Activated T-cell treated with anti-CD3 and anti-CD28 coated beads, Interleukin-2, amount 50 U/mL, for 24 hours (primary cell): ENCODE data around the gene FBXW8.

Experiments used
- DNase-seq: peaks from one replicate; pipeline ENCODE4 v3.0.0-alpha.2; 2020
- H3K27ac Mint-ChIP-seq: 2 replicates; pipeline ENCODE4 v1.8.0; 2020; ENCODE audit warnings: mild to moderate bottlenecking, mixed read lengths
- H3K27me3 Mint-ChIP-seq: 2 replicates; pipeline ENCODE4 v1.8.0; 2020; ENCODE audit warnings: mixed read lengths
- H3K36me3 Mint-ChIP-seq: 2 replicates; pipeline ENCODE4 v1.8.0; 2020; ENCODE audit warnings: low read depth, mixed read lengths
- H3K4me1 Mint-ChIP-seq: 2 replicates; pipeline ENCODE4 v1.8.0; 2020; ENCODE audit warnings: low read depth, mixed read lengths
- H3K4me3 Mint-ChIP-seq: 2 replicates; pipeline ENCODE4 v1.8.0; 2020; ENCODE audit warnings: mild to moderate bottlenecking, moderate library complexity, mixed read lengths
- H3K9me3 Mint-ChIP-seq: 2 replicates; pipeline ENCODE4 v1.8.0; 2020; ENCODE audit warnings: mixed read lengths

Gene FBXW8

DNA sequence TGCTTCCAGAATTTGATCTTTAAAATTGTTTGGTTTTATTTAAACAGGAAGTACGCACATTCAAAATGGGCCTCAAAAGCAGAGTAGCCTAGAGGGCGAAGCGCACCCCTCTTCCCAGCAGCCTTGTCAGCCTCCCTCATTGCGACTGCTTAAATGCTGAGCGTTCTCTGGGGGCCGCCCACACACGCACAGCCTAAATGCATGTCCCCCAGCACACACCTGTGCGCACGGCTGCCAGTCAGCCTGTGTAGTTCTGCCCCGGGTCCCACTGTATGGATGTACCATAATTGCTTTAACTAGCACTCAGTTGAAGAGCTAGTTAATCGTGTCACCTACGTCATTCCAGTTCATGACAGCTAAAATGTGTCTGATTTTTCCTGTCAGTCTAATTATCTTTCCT, 109.1 kb downstream of the FBXW8 start:
- H3K27me3 Mint-ChIP-seq: no peaks in the 10 kb centered on the region
- H3K4me1 Mint-ChIP-seq: no peaks in the 10 kb centered on the region
- H3K9me3 Mint-ChIP-seq: no peaks in the 10 kb centered on the region
- H3K4me3 Mint-ChIP-seq: no peak overlapping the region
- DNase-seq: no peak
- no peak overlapping the region for H3K27ac Mint-ChIP-seq
- peaks cover 61% of the 10 kb centered on the region for H3K36me3 Mint-ChIP-seq

DNA sequence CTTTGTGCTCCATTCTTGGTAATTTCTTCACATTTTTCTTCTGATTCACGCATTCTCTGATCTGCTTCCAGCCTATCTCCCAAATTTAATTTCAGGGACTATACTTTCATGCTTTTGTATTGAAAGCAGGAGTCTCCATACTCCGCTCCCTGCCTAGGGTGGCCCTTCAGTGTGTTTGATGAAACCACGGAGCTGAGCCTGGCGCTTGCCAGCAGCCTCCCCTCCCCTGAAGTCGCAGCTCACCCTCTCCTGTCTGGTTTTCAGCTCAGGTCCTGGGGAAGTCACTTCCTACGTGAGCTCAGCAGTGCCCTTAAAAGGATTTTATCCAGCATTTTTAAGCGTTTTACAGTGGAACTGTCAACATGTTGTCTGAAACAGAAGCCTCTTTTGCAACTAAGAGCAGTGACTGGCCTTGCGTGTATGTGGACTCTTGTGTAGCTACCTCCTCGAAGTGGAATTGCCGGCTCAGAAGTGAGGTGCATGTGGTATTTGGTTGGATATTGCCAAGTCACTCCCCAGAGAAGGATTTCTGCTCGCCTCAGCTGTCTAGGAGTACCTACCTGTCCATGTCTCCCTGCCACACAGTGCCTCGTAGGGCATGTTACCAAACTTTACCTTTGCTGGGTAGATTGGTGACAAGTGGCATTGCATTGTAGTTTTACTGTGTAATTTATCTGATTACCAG, 109.9 kb downstream of the FBXW8 start:
- H3K27ac Mint-ChIP-seq: no peak overlapping the region
- DNase-seq: no peak
- no peaks in the 10 kb centered on the region for H3K27me3 Mint-ChIP-seq
- no peaks in the 10 kb centered on the region for H3K9me3 Mint-ChIP-seq
- peaks cover 61% of the 10 kb centered on the region for H3K36me3 Mint-ChIP-seq
- no peak overlapping the region for H3K4me3 Mint-ChIP-seq
- H3K4me1 Mint-ChIP-seq: peaks cover 2% of the 10 kb centered on the region

DNA sequence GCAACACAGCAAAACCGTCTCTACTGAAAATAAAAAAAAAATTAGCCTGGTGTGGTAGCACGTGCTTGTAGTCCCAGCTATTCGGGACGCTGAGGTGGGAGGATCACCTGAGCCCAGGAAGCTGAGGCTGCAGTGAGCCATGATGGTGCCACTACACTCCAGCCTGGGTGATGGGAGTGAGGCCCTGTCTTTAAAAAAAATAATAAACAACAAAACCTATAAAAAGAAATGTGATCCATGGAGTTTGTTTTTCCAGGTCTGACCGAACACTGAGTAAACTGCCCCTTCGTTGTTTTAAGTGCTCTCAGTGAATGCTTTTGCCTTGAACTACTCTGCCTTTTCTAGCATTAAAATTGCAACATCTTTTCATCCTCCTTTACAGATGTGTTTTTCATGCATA, 111.7 kb downstream of the FBXW8 start:
- Mint-ChIP-seq H3K27me3 (no peaks in the 10 kb centered on the region), H3K4me1 (peaks cover 4% of the 10 kb centered on the region), H3K9me3 (no peaks in the 10 kb centered on the region), H3K36me3 (peaks cover 62% of the 10 kb centered on the region), H3K4me3 (no peak overlapping the region), H3K27ac (peak overlapping the region; percentile 37)
- DNase-seq: no peak

DNA sequence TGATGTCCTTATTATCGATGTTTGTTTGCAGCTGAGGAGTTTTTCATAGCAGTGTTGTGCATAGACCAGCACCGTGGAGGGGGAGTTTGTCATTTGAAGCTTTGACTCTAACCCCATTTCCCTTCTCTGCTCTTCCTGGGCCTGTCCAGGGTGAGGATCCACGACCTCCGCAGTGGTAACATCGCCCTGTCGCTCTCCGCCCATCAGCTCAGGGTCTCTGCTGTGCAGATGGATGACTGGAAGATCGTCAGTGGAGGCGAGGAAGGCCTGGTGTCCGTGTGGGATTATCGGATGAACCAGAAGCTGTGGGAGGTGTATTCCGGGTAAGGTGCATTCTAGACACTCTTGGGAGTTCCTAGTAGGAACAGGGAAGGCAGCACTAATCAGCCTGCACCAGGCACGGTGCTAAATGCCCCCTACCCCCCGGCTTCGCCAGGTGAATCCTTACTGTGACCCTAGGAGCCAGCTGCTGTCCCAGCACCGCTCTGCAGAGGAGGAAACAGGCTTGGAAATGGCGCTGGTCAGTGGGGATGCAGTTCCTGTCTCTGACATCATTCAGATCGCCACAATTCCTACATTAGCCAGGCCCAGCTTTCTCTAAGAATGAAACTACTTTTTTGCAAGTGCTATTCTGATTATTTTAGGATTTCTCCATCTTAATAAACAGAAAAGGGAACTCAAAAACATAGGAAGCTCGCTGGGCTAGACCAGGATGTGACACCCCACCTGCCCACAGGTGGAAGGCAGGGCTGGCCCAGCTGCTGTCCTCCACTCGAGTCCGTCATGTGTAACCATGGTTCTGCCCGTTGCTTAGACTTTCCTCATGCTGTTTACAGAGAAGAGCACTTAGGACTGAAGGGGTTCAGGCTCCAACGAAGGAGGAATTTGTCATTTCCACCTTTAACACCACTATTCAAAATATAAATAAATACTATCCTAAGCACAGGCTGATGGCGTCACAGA, 113.5 kb downstream of the FBXW8 start:
- H3K4me1 Mint-ChIP-seq: peaks cover 4% of the 10 kb centered on the region
- no peak overlapping the region for H3K27ac Mint-ChIP-seq
- no peak overlapping the region for H3K4me3 Mint-ChIP-seq
- H3K27me3 Mint-ChIP-seq: no peaks in the 10 kb centered on the region
- no peak for DNase-seq
- peaks cover 69% of the 10 kb centered on the region for H3K36me3 Mint-ChIP-seq
- H3K9me3 Mint-ChIP-seq: no peaks in the 10 kb centered on the region

DNA sequence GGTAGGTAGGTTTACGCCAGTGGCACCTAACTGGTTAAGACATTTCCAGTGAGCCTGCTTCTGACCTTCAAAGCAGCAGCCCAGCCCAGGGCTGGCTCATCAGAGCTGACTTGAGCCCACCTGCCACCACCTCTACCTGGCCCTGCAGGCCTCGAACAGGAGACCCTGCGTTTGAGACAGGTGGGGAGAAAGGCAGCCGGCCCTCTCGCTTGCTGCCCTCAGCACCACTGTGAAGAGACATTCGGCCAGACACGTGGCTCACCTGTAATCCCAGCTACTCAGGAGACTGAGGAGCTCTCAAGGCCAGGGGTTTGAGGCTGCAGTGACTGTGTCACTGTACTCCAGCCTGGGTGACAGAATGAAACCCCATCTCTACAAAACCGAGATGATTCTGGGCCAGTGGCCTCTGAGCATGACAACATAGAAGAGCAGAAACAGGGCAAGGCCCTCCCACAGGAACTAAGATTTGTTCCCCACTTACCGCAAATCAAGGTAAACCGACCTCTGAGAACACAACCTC, 114.3 kb downstream of the FBXW8 start:
- Mint-ChIP-seq H3K9me3 (no peaks in the 10 kb centered on the region), H3K4me1 (peaks cover 4% of the 10 kb centered on the region), H3K4me3 (no peak overlapping the region), H3K36me3 (peaks cover 65% of the 10 kb centered on the region), H3K27ac (no peak overlapping the region), H3K27me3 (no peaks in the 10 kb centered on the region)
- no peak for DNase-seq

DNA sequence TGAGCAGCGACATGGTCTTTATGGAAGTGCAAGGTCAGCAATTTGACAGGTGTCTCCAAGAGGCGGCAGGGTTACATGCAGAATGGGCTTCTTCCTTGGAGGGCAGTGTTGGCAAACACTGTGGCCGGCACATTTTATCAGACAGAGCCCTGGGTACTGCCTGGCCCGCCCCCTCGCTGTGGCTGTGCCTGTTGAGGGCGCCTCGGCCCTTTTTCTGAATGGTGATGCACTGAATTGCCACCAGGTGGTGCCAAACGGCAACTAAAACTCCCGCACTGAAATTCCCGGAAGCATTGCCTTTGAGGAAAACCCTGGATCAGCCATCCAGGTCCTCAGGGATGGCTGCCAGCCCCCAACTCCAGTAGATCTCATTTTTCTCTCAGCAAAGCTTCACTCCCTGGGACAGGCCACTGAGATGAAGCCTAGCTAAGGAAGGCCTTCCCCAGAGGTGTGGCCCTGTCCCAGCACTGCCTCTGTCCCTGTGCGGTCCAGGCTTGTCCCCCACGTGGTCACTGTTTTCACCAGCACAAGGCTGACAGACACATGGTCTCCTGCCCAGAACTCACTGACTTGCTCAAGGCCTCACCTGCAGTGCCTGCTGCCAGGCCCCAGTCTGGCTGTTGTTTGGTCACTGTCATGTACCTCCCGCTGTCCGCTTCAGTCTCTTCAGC, 114.9 kb downstream of the FBXW8 start:
- no peak overlapping the region for H3K4me3 Mint-ChIP-seq
- peak overlapping the region; percentile 67 for H3K27ac Mint-ChIP-seq
- DNase-seq: peak; percentile 66
- H3K36me3 Mint-ChIP-seq: peaks cover 64% of the 10 kb centered on the region
- H3K27me3 Mint-ChIP-seq: no peaks in the 10 kb centered on the region
- H3K9me3 Mint-ChIP-seq: no peaks in the 10 kb centered on the region
- peaks cover 4% of the 10 kb centered on the region for H3K4me1 Mint-ChIP-seq

DNA sequence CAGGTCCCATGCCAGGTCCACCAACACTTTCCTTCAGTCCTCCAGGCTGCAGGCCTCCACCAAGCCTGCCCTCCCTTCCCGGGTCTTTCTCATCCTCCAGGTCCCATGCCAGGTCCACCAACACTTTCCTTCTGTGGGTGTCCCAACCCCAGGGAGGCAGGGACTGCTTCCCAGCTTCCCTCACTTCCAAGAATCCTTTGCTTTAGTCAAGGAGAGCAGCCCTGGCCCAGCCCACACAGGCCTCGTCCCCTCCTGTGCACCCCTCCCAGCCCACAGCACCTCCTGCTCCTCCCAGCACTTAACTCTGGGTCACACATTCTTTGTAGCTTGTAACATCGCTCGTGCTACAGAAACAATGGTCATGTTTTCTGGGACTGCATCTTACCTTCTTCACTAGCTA, 115.6 kb downstream of the FBXW8 start:
- Mint-ChIP-seq H3K27ac (no peak overlapping the region), H3K9me3 (no peaks in the 10 kb centered on the region), H3K36me3 (peaks cover 64% of the 10 kb centered on the region), H3K4me1 (peaks cover 4% of the 10 kb centered on the region), H3K4me3 (no peak overlapping the region), H3K27me3 (no peaks in the 10 kb centered on the region)
- DNase-seq: no peak

DNA sequence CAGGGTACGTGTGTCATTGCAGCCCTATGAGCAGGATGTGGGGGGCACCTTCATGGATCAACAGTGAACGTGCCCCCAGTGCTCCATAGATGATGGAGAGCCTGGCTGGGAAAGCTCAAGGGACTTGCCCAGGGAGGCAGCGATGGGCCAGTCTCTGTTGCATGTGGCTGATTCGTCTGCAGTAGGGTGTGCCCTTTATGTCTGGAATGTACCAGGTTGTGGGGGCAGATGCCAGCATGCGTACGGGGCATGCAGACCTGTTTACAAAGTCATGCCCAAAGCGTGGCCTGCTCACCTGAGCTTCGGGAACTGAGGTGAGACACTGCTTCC, 116.1 kb downstream of the FBXW8 start:
- no peaks in the 10 kb centered on the region for H3K27me3 Mint-ChIP-seq
- H3K4me1 Mint-ChIP-seq: peaks cover 4% of the 10 kb centered on the region
- no peak overlapping the region for H3K27ac Mint-ChIP-seq
- DNase-seq: no peak
- no peak overlapping the region for H3K4me3 Mint-ChIP-seq
- H3K36me3 Mint-ChIP-seq: peaks cover 61% of the 10 kb centered on the region
- H3K9me3 Mint-ChIP-seq: no peaks in the 10 kb centered on the region

DNA sequence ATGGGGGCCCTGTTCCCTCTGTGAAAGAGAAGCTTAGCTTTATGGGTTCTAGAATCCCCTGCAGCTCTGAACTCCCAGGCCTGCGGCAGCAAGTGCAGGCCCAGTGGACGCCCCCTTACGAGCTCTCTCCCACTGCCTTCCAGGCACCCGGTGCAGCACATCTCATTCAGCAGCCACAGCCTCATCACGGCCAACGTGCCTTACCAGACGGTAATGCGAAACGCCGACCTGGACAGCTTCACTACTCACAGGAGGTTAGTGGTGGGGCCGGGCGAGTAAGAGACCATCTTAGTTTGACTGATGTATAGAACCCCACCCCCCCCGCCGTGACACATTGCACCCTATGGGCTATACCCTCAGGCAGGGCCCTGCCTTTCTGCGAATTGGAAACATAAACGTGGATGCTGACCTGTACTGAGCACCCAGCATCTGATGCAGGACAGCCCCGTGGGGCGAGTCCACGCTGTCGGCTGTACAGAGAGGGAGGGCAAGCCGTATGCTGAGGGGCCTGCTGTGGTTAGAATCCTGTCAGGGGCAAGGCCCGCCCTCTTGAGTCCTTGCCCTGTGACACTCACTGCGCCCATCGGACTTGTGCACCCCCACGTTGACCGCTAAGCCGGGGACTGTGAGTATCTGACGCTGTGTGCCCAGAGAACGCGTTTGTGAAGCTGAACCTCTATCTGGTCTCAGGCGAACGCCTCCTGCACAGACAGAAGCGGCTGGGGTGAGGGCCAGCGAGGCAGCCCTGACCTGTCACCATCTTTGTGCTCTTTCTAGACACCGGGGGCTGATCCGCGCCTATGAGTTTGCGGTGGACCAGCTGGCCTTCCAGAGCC, 116.7 kb downstream of the FBXW8 start:
- no peaks in the 10 kb centered on the region for H3K9me3 Mint-ChIP-seq
- H3K4me1 Mint-ChIP-seq: peaks cover 7% of the 10 kb centered on the region
- peaks cover 62% of the 10 kb centered on the region for H3K36me3 Mint-ChIP-seq
- no peak for DNase-seq
- no peak overlapping the region for H3K4me3 Mint-ChIP-seq
- H3K27me3 Mint-ChIP-seq: no peaks in the 10 kb centered on the region
- H3K27ac Mint-ChIP-seq: no peak overlapping the region

DNA sequence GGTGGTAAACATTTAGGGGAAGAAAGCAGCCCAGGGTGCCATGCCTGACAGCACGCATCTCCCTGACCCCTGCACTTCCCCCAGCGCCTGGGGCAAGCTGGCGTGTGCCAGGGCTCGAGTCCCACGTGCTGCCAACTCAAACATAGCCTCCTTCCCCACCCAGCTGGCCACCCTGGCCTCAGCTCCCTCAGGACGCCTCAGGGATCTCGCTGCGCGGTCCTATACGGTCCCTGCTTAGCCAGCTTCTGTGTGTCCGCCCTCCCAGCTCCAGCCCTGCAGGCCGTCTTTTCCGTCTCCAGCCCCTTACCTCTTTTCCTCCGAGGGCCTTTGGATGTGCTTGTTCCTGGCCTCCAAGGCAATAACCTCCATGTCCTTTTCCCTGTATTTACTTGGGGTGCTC, 117.5 kb downstream of the FBXW8 start:
- H3K4me1 Mint-ChIP-seq: peaks cover 7% of the 10 kb centered on the region
- no peak for DNase-seq
- H3K36me3 Mint-ChIP-seq: peaks cover 57% of the 10 kb centered on the region
- no peaks in the 10 kb centered on the region for H3K27me3 Mint-ChIP-seq
- no peak overlapping the region for H3K4me3 Mint-ChIP-seq
- no peaks in the 10 kb centered on the region for H3K9me3 Mint-ChIP-seq
- H3K27ac Mint-ChIP-seq: no peak overlapping the region

DNA sequence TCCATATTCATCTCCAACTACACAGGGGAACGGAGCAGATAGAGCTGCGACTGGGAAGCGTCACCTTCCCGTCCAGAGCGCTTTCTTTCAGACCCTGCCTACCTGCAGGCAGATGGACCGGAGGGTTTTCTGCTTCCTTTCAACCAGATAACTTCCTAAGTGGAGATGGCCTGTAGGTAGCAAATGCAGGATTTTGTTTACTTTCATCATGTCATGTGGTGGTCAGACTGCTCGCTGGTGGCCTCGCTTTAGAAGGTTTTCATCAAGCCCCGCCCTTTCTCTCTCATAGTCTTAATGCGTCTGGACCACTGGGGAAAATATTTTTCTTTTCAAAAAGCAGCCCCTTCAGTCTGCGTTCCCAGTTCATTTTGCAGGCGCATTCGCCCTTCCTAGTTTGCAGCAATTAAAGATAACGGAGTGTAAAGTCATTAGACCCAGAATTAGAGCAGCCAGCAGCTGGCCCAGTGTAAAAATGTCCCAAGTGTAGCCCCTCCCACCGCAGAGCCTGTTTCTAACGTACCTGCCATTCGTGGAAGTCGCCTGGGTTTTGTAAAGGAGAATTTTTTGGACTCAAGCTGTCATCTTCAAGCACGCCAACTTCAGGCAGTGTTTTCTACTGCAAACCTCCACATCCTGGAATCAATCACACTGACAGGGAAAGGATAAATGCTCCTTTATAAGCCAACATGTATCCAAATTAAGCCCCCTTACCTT, 119.6 kb downstream of the FBXW8 start:
- DNase-seq: no peak
- Mint-ChIP-seq H3K4me3 (no peak overlapping the region), H3K27ac (no peak overlapping the region), H3K4me1 (peaks cover 11% of the 10 kb centered on the region), H3K27me3 (peaks cover 3% of the 10 kb centered on the region), H3K9me3 (no peaks in the 10 kb centered on the region), H3K36me3 (peaks cover 42% of the 10 kb centered on the region)

DNA sequence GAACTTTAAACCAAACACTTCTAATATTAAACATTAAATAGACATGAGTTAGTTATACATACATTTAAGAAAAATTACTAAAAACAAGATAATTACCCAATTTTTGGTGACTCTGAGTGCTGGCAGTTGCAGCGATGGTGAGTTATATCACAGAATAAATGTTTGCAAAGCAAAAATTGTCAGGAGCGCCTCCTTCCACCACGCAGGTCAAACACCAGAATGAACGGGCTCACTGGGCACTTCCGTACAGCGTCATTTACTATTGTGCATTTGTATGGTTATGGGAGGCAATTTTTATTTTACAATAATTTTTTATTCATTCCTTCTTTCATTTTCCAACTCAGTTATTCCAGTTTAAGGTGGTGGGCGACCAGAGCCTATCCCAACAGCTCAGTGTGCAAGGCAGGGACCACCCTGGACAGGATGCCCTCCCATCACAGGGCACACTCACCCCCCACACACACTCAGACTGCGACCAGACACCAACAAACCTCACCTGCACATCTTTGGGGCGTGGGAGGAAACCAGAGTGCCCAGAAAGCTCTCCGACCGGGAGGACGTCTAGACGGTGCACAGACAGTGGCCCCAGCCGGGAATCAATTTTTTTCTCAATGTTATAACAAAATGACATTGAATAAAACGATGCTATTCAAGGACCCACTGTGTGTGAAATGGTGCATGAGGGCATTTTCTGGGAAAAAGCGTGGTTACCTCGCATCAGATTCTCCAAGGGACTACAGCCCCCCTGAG, 121.3 kb downstream of the FBXW8 start:
- H3K27me3 Mint-ChIP-seq: peaks cover 3% of the 10 kb centered on the region
- H3K36me3 Mint-ChIP-seq: peaks cover 28% of the 10 kb centered on the region
- no peak for DNase-seq
- no peak overlapping the region for H3K4me3 Mint-ChIP-seq
- peaks cover 7% of the 10 kb centered on the region for H3K4me1 Mint-ChIP-seq
- H3K9me3 Mint-ChIP-seq: no peaks in the 10 kb centered on the region
- no peak overlapping the region for H3K27ac Mint-ChIP-seq
